ENCODE data around the gene BRIX1. TPM values are rescaled to one million over a fixed set of nuclear protein-coding genes. Genes with fewer than 3 reads are reported as not detected.

BRIX1 gene
- total and polyA plus RNA-seq, 2 of the 4 experiments (the other 2 are of a cell fraction) = 15.1 to 26.1 TPM

GRCh38 chr5:34930462-34930844 lies 14.9 kb downstream of the BRIX1 start:
- ATAC-seq (ENCODE audit: low read depth) (peak; percentile 1; the same call in 1 of the 2 replicates), DNase-seq (peak; percentile 73)
- H3K4me1 ChIP-seq (ENCODE audit: control insufficient read depth, insufficient read depth, low read length) = peaks cover 5% of the 10 kb centered on the region; the same call in 1 of the 2 replicates
- TF ChIP-seq RCOR1 (IDR thresholded peaks at IDR 0.05; ENCODE audit: insufficient replicate concordance, low read length) (no peak), MAFK (IDR thresholded peaks at IDR 0.05; ENCODE audit: low read depth, low read length) (0 out of 2 replicates have a peak, but pooled peaks have one; percentile 7)
- H4K5ac ChIP-seq (ENCODE audit: low read depth, low read length) = no peak overlapping the region
- H2BK5ac ChIP-seq (ENCODE audit: low read depth, low read length, poor library complexity, severe bottlenecking) = peak overlapping the region; percentile 86
- CTCF ChIA-PET = no interaction called here
- POLR2A ChIA-PET (ENCODE audit: unreplicated experiment) = no interaction called here
- H2AFZ ChIP-seq (replicated peaks; ENCODE audit: low read length, poor library complexity) = no peak overlapping the region
- peak overlapping the region; percentile 71; the same call in 1 of the 2 replicates for H3K9ac ChIP-seq (ENCODE audit: low read depth, low read length)
- peaks cover 13 to 50% of the 10 kb centered on the region in 2 experiments for H3K79me1 ChIP-seq (ENCODE audit: low read depth in 1 of 2, low read length in 2 of 2)
- H3K23ac ChIP-seq (ENCODE audit: low read depth, low read length) = 0 out of 2 replicates have a peak overlapping the region, but pooled peaks have one; percentile 50
- WGBS, 2 experiments (ENCODE audit: extremely low coverage in 2 of 2, insufficient read length in 1 of 2) = no CpG with 5 or more reads among the region's 3 CpGs
- H3K56ac ChIP-seq (ENCODE audit: extremely low read depth, insufficient read depth, low read length) = peak overlapping the region; percentile 69
- no peak overlapping the region for H2BK120ac ChIP-seq (ENCODE audit: low read depth, low read length)
- peaks cover 15% of the 10 kb centered on the region for H4K20me1 ChIP-seq (ENCODE audit: insufficient read depth, low read length)
- H3K27ac ChIP-seq (ENCODE audit: insufficient read depth, low read length) = no peak overlapping the region; the same call in 1 of the 2 replicates
- peak overlapping the region; percentile 87 for H3K4me2 ChIP-seq (ENCODE audit: low read depth, low read length)
- no peak overlapping the region for H3K4ac ChIP-seq (ENCODE audit: low read depth, low read length)
- dilution Hi-C loops (cut with HindIII; ENCODE audit: low sequenced_read_pairs, unreplicated experiment) = no loop called here
- no peaks in the 10 kb centered on the region; the same call in none of the 2 replicates for H3K36me3 ChIP-seq (ENCODE audit: control insufficient read depth, insufficient read depth, low read length)
- no peaks in the 10 kb centered on the region for H3K27me3 ChIP-seq (ENCODE audit: control insufficient read depth, insufficient read depth, low read length)
- H3K9me3 ChIP-seq (ENCODE audit: control insufficient read depth, insufficient read depth, low read length) = no peaks in the 10 kb centered on the region
- in situ Hi-C loops (cut with MboI; ENCODE audit: low sequenced_read_pairs) = no loop called here
- H2BK20ac ChIP-seq (ENCODE audit: low read depth, low read length) = no peak overlapping the region
- no TSS peak for BruUV-seq (replicated peaks)
- H4K8ac ChIP-seq (ENCODE audit: low read depth in 2 of 2, low read length in 2 of 2) = no peak overlapping the region
- H2AK5ac ChIP-seq (ENCODE audit: low read depth, low read length) = no peak overlapping the region
- intact Hi-C loops (cut with micrococcal nuclease) = no loop called here
- H3K14ac ChIP-seq (replicated peaks; ENCODE audit: low read depth, low read length) = 0 out of 2 replicates have a peak overlapping the region, but pooled peaks have one; percentile 67
- peak overlapping the region; percentile 70; the same call in 1 of the 2 replicates for H3K18ac ChIP-seq (ENCODE audit: low read depth, low read length)
- peak overlapping the region; percentile 98 for H3K4me3 ChIP-seq (ENCODE audit: insufficient read depth, low read depth, low read length)
- H3K9me1 ChIP-seq (ENCODE audit: insufficient read depth, low read length) = peaks cover 8% of the 10 kb centered on the region
- H2AK9ac ChIP-seq (replicated peaks; ENCODE audit: low read depth, low read length, poor library complexity) = no peak overlapping the region
- H2BK15ac ChIP-seq (ENCODE audit: low read depth, low read length) = no peak overlapping the region
- H4K91ac ChIP-seq (ENCODE audit: insufficient read depth, low read depth, low read length) = no peak overlapping the region
